ENCODE measurements around the gene RPS29. TPM values are rescaled to one million over a fixed set of nuclear protein-coding genes. Genes with fewer than 3 reads are reported as not detected.
A peak's percentile ranks its signal among the peaks of the same experiment; 100 is the strongest.

The RPS29 gene
- total RNA-seq, 1 experiment from 2014 or later = 3,253 TPM

DNA sequence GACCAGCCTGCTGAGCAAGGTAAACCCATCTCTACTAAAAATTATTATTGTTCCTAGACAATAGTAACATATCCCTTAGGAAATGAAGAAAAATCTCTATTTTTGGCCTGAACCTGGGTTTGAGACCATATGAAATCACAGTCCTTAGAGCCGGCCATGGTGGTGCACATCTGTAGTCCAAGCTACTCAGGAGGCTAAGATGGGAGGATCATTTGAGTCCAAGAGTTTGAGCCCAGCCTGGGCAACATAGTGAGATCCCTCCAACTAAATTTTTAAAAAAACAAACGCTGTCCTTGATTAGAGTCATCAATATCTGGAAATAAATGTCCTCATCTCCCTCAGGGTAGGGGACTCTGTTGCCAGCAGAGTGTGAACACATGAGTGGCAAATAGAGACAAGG, 34.6 kb downstream of the RPS29 start:
- DNase-seq (ENCODE audit: low read depth) = no peak

GRCh38 chr14:49550286-49551184, 35.6 kb downstream of the RPS29 start:
- DNase-seq (ENCODE audit: low read depth) = peak; percentile 30

DNA sequence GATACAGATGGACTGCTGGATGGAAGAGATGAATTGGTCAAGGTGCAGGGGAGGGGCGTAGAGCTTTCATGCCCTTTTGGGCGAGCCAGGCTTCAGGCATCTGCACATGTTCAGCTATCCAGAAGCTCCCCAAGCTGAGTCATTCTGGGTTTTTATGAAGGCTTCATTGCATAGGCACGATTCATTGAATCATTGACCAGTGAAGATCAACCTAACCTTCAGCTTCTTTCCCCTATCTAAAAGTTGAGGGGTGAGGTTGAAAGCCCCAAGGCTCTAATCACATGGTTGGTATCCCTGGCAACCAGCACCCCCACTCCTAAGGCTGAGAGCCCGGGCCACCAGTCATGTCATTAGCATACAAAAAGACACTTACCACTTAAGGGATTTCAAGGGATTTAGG, 36.3 kb downstream of the RPS29 start:
- DNase-seq (ENCODE audit: low read depth) = peak; percentile 62

DNA sequence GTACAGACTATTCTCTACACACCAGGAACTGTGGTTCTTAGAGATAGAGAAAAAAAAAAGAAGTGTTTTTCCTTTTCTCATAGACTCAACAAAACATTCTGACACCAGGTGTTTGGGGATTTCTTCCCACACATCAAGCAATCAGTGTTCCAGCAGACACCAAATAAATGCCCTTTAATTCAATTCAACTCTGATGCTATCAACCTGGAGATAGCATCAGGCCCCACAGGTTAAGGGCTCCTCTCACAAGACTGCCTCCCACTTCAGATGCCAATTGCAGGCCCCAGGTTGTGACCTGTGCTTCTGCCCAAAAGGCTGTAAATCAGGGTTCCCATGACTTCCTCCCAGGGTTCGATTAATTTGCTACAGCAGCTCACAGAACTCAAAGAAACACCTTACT, 36.7 kb downstream of the RPS29 start:
- no peak for DNase-seq (ENCODE audit: low read depth)

DNA sequence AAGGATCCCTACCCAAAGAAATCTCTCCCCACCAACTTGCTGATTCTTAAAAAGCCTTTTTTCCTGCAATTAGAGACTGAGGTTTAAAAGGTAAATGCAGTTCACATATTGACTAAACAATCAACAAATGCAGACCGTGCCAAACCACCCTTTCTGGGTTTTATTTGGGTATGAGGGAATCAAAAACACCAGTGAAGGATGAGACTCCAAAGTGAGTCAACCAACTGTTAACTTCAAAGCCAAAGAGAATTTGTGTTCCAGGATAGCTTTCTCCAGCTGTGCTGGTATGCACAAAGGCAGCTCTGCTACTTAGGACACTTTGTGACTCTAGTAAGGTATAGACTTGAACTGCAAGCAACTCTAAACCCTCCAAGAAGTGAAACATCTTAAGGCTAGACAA, 39.4 kb downstream of the RPS29 start:
- peak; percentile 57 for DNase-seq (ENCODE audit: low read depth)

DNA sequence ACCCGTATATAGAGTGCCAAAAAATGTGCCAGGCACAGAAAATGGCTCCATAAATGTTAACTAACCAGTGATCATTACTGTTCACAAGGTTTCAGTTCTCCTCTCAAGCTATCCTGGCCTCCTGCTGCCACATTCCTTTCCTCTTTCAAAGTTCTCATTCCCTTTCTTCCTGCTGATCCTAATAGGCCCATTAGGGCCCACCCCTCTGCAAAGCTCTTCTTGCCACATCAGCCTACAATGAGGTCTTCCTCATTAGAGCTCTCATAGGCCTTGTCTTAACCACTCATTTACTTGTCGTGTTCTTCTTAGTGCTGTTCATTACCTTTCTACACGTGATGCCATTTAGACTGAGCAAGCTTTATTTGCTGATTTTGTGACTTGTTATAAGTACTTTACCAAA, 40.5 kb downstream of the RPS29 start:
- DNase-seq (ENCODE audit: low read depth) = no peak

GRCh38 chr14:49545071-49545470, 41.1 kb downstream of the RPS29 start:
- DNase-seq (ENCODE audit: low read depth) = peak; percentile 67

- DNase-seq (ENCODE audit: low read depth) = no peak
Observed at GRCh38 chr14:49541049-49541448, 45.1 kb downstream of the RPS29 start.

- DNase-seq (ENCODE audit: low read depth) = peak; percentile 18
Observed at GRCh38 chr14:49538852-49539251, 47.3 kb downstream of the RPS29 start.

Other genes with a start within 250 kb of the RPS29 start
- 45.9 and 48.6 TPM in 2 replicates for gene LRR1, start 12.6 kb upstream of the RPS29 start, total RNA-seq (2014; rRNA removed; shearing (Covaris generic))
- 318 and 363 TPM in 2 replicates for gene RPL36AL, start 34.2 kb upstream of the RPS29 start, total RNA-seq (2014; rRNA removed; shearing (Covaris generic))
- 71.6 and 93.3 TPM in 2 replicates for gene MGAT2, start 34.4 kb upstream of the RPS29 start, total RNA-seq (2014; rRNA removed; shearing (Covaris generic))
- gene DNAAF2, start 48.9 kb upstream of the RPS29 start, total RNA-seq (2014; rRNA removed; shearing (Covaris generic)) = 10.4 and 10.9 TPM in 2 replicates
- gene POLE2, start 101.8 kb upstream of the RPS29 start, total RNA-seq (2014; rRNA removed; shearing (Covaris generic)) = 17.4 and 27.8 TPM in 2 replicates
- 0.20 and 0.62 TPM in 2 replicates for gene KLHDC1, start 106.7 kb upstream of the RPS29 start, total RNA-seq (2014; rRNA removed; shearing (Covaris generic))
- 40.8 and 65.5 TPM in 2 replicates for gene KLHDC2, start 181.8 kb upstream of the RPS29 start, total RNA-seq (2014; rRNA removed; shearing (Covaris generic))

All from M059J (cell line).